Fibroblast of lung (primary cell): ENCODE data around the gene TSPAN18. TPM values are rescaled to one million over a fixed set of nuclear protein-coding genes. Genes with fewer than 3 reads are reported as not detected.

Experiments
- DNase-seq, 2 donors: peaks; one replicate each; pipeline versions ENCODE4 v3.0.0 to v3.0.0-alpha.2; 2010; ENCODE audit warnings: low read depth in 2 of 2
- H2AFZ ChIP-seq: 2 replicates; pipeline ENCODE4 v1.5.1; 2012; ENCODE audit warnings: low read length, control low read depth, inconsistent platforms
- H3K27ac ChIP-seq: 2 replicates; pipeline ENCODE4 v1.5.1; 2011; ENCODE audit warnings: low read length, control low read depth; ENCODE audit not compliant: insufficient read depth
- H3K27me3 ChIP-seq: 2 replicates; pipeline ENCODE4 v1.5.1; 2011; ENCODE audit warnings: mild to moderate bottlenecking, low read length; ENCODE audit not compliant: control insufficient read depth, insufficient read depth
- H3K36me3 ChIP-seq: 2 replicates; pipeline ENCODE4 v1.5.1; 2011; ENCODE audit warnings: low read length; ENCODE audit not compliant: control insufficient read depth, insufficient read depth
- H3K4me1 ChIP-seq: 2 replicates; pipeline ENCODE4 v1.5.1; 2011; ENCODE audit warnings: low read length; ENCODE audit not compliant: control insufficient read depth, insufficient read depth; ENCODE audit errors: extremely low read depth
- H3K4me2 ChIP-seq: 2 replicates; pipeline ENCODE4 v1.5.1; 2011; ENCODE audit warnings: low read length, control low read depth; ENCODE audit not compliant: insufficient read depth; ENCODE audit errors: extremely low read depth
- H3K4me3 ChIP-seq, 4 experiments: fragments of 200-600 bp in 1 of 4; sonication (generic) in 1 of 4; replicated peaks in 1 of 4; 2 replicates each; pipeline ENCODE4 v1.5.1; 2011 to 2016; ENCODE audit warnings: low read length in 4 of 4, low read depth in 3 of 4, mild to moderate bottlenecking in 3 of 4, control low read depth in 2 of 4, inconsistent platforms in 1 of 4, mixed read lengths in 1 of 4; ENCODE audit not compliant: insufficient read depth in 1 of 4; ENCODE audit errors: control extremely low read depth in 1 of 4
- H3K79me2 ChIP-seq: 2 replicates; pipeline ENCODE4 v1.5.1; 2012; ENCODE audit warnings: mild to moderate bottlenecking, low read length, inconsistent platforms; ENCODE audit not compliant: control insufficient read depth, insufficient read depth
- H3K9ac ChIP-seq: 2 replicates; pipeline ENCODE4 v1.5.1; 2011; ENCODE audit warnings: mild to moderate bottlenecking, low read length, control low read depth; ENCODE audit not compliant: insufficient read depth
- H3K9me3 ChIP-seq: 2 replicates; pipeline ENCODE4 v1.5.1; 2012; ENCODE audit warnings: low read depth, low read length; ENCODE audit not compliant: control insufficient read depth, insufficient read depth
- H4K20me1 ChIP-seq: 2 replicates; pipeline ENCODE4 v1.5.1; 2011; ENCODE audit warnings: low read length; ENCODE audit not compliant: control insufficient read depth, insufficient read depth; ENCODE audit errors: extremely low read depth
- CTCF ChIP-seq, 2 donors: IDR thresholded peaks in 1 of 2; conservative IDR thresholded peaks in 1 of 2; 1 replicate in 1 of 2; 2 replicates in 1 of 2; pipeline ENCODE4 v1.5.1; 2011 to 2012; ENCODE audit warnings: low read length in 2 of 2, control low read depth in 1 of 2, inconsistent platforms in 1 of 2, low read depth in 1 of 2, mild to moderate bottlenecking in 1 of 2
- EZH2 ChIP-seq: IDR thresholded peaks from 2 replicates; pipeline ENCODE4 v1.5.1; 2012; ENCODE audit warnings: low read length, control low read depth, mild to moderate bottlenecking; ENCODE audit errors: missing control alignments
- polyA plus RNA-seq, 2 donors: library from polyadenylated mRNA; depleted of rRNA in 1 of 2; stranded (reverse) in 1 of 2; unstranded in 1 of 2; fragments of >200 nt; gene quantifications; 2 replicates each; pipeline ENCODE4 v1.2.1, GENCODE V29; 2011 to 2012; ENCODE audit warnings: missing spikeins in 1 of 2
- total RNA-seq: library from RNA; depleted of rRNA; stranded (reverse); fragments of >200 nt; gene quantifications from 2 replicates; pipeline ENCODE4 v1.2.1, GENCODE V29; 2014

The TSPAN18 gene
- total and polyA plus RNA-seq, 2 donors (not counting 1 experiment from before 2014, with no cell fraction given) = 0.15 TPM; not detected in 1

DNA sequence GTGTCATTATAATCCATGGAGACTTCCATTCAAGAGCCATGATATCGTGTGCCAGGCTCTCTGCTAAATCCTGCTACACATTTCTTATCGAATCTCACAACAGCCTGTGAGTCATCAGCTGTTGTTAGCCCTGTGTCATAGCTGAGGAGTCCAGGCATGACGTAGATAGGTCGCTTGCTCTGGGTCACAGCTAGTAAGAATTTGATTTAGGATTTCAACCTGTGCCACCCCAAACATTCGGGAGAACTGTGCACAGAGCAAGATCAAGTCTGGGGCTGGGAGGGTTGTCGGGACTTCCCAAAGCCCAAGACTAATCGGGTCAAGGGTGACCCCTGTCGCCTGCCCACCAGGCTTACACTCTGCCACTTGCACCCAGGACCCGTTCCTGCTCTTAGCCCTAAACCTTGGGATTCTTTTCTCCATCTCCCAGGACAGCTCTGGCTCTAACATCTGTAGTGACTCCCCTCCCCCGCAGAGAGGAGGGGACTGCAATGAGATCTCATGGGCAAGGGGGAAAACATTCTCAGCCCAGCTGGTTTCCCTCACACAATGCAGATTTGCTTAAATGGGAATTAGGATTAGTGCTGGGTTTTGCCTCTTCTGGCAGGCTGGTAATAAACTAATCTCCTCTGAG lies 34.3 kb downstream of the TSPAN18 start:
- Histone ChIP-seq H2AFZ (no peak overlapping the region), H3K27me3 (peaks cover 4% of the 10 kb centered on the region), H3K79me2 (no peaks in the 10 kb centered on the region), H3K27ac (no peak overlapping the region), H3K4me2 (no peak overlapping the region), H3K4me1 (peaks cover 4% of the 10 kb centered on the region), H3K36me3 (no peaks in the 10 kb centered on the region), H3K9ac (no peak overlapping the region), H3K4me3 (no peak overlapping the region), H4K20me1 (no peaks in the 10 kb centered on the region), H3K9me3 (no peaks in the 10 kb centered on the region)
- DNase-seq = peak; percentile 83 to 94
- TF ChIP-seq CTCF (conservative IDR thresholded peaks at IDR 0.05 in 1 of 2, IDR thresholded peaks at IDR 0.05 in 1 of 2; ENCODE audit: low read depth in 1 of 2, low read length in 2 of 2) = peak in 1 of 2 donors; percentile 12
- no peak for TF ChIP-seq EZH2

DNA sequence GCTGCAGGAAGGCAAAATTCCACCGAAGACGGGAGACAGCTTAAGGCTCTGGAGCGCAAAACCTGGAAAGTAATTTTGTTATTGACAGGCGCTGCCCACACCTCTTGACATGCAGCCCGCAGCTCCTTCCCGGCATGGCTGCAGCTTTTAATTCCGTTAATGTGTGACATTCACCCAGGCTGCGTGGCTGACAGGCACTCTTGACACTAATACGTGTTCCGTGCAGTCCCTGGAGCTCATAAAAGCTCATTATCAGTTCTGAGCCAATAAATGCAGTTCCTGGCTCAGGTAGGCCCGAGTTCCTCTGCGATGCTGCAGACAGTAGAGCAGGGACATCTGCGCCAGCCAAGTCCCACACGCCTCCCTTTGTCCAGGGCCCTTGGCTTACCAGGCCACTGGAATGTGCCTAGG lies 34.8 kb downstream of the TSPAN18 start:
- Histone ChIP-seq H4K20me1 (no peaks in the 10 kb centered on the region), H3K4me1 (peaks cover 9% of the 10 kb centered on the region), H3K4me3 (no peak overlapping the region), H3K36me3 (no peaks in the 10 kb centered on the region), H3K27me3 (peaks cover 4% of the 10 kb centered on the region), H3K9ac (no peak overlapping the region), H3K4me2 (no peak overlapping the region), H2AFZ (no peak overlapping the region), H3K27ac (no peak overlapping the region), H3K79me2 (no peaks in the 10 kb centered on the region), H3K9me3 (no peaks in the 10 kb centered on the region)
- no peak for TF ChIP-seq EZH2
- no peak for TF ChIP-seq CTCF (conservative IDR thresholded peaks at IDR 0.05 in 1 of 2, IDR thresholded peaks at IDR 0.05 in 1 of 2; ENCODE audit: low read depth in 1 of 2, low read length in 2 of 2)
- no peak for DNase-seq

DNA sequence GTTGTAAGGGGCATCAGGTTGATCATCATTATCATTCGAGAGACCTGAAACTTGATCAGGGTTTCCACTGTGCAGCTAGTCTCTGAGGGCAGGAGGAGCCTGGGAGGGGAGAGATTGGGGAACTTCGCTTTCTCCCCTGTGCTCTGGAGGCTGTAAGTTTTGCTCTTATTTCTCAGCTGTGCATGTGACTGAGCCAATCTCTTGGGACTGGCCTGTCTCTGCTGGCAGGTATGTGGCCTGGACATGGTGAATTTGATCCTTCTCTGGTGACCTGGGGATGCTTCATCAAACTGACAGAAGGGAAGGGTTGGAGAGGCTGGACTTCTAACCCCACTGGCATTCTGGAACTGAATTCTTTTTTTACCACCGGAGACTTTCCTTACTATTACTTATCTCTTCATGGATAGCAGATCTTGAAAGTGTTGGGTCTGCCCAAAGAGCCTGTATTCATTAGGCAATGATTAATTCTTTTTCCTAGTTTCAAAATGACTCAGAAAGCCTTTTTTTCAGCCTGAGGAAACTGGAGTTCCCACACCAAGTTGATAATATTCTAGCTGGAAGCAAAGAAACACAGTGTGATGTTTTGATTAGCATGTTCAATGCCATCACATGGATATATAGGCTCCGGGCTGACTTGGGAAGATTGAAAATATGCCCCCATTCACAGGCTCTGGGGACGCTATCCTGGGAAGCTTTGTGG lies 36.5 kb downstream of the TSPAN18 start:
- TF ChIP-seq CTCF (conservative IDR thresholded peaks at IDR 0.05 in 1 of 2, IDR thresholded peaks at IDR 0.05 in 1 of 2; ENCODE audit: low read depth in 1 of 2, low read length in 2 of 2) (no peak), EZH2 (no peak)
- Histone ChIP-seq H3K9me3 (no peaks in the 10 kb centered on the region), H2AFZ (no peak overlapping the region), H3K36me3 (no peaks in the 10 kb centered on the region), H3K9ac (no peak overlapping the region), H4K20me1 (no peaks in the 10 kb centered on the region), H3K4me2 (no peak overlapping the region), H3K4me1 (peaks cover 16% of the 10 kb centered on the region), H3K27me3 (peaks cover 4% of the 10 kb centered on the region), H3K27ac (no peak overlapping the region), H3K79me2 (no peaks in the 10 kb centered on the region), H3K4me3 (no peak overlapping the region)
- peak in 1 of 2 donors; percentile 77 for DNase-seq
